SHP77 (cell line): ENCODE results near the gene VTI1A.

Experiments
- DNase-seq, 2 experiments: peaks; one replicate each; lab custom pipeline; 2025; lab: John Stamatoyannopoulos, UW

VTI1A gene

GRCh38 chr10:112639298-112639697 lies 192.3 kb downstream of the VTI1A start:
- no peak for DNase-seq

- DNase-seq: no peak
Measured at GRCh38 chr10:112640638-112641037, 193.6 kb downstream of the VTI1A start.

- no peak for DNase-seq
Measured at GRCh38 chr10:112643600-112644264, 196.7 kb downstream of the VTI1A start.

GRCh38 chr10:112644265-112644645 lies 197.2 kb downstream of the VTI1A start:
- no peak for DNase-seq

GRCh38 chr10:112649006-112649821 lies 202.2 kb downstream of the VTI1A start:
- no peak for DNase-seq

- no peak for DNase-seq
Measured at GRCh38 chr10:112649822-112650152, 202.8 kb downstream of the VTI1A start.

- no peak for DNase-seq
Measured at GRCh38 chr10:112650588-112651030, 203.6 kb downstream of the VTI1A start.

- peak in 1 of 2 experiments; percentile 4 for DNase-seq
Measured at GRCh38 chr10:112653215-112653614, 206.2 kb downstream of the VTI1A start.

GRCh38 chr10:112653851-112654250 lies 206.8 kb downstream of the VTI1A start:
- no peak for DNase-seq

GRCh38 chr10:112654794-112655193 lies 207.8 kb downstream of the VTI1A start:
- no peak for DNase-seq

- DNase-seq: no peak
Measured at GRCh38 chr10:112655722-112656121, 208.7 kb downstream of the VTI1A start.

GRCh38 chr10:112658465-112658864 lies 211.4 kb downstream of the VTI1A start:
- DNase-seq: no peak

- no peak for DNase-seq
Measured at GRCh38 chr10:112658900-112659638, 212.1 kb downstream of the VTI1A start.

- DNase-seq: no peak
Measured at GRCh38 chr10:112663234-112664125, 216.5 kb downstream of the VTI1A start.

- no peak for DNase-seq
Measured at GRCh38 chr10:112666094-112666493, 219.1 kb downstream of the VTI1A start.

- DNase-seq: no peak
Measured at GRCh38 chr10:112669989-112670388, 223.0 kb downstream of the VTI1A start.

GRCh38 chr10:112671743-112672142 lies 224.7 kb downstream of the VTI1A start:
- no peak for DNase-seq

- no peak for DNase-seq
Measured at GRCh38 chr10:112672706-112673105, 225.7 kb downstream of the VTI1A start.

GRCh38 chr10:112675560-112676083 lies 228.6 kb downstream of the VTI1A start:
- no peak for DNase-seq

- DNase-seq: no peak
Measured at GRCh38 chr10:112677689-112678088, 230.7 kb downstream of the VTI1A start.

GRCh38 chr10:112678581-112678980 lies 231.6 kb downstream of the VTI1A start:
- DNase-seq: no peak

- DNase-seq: no peak
Measured at GRCh38 chr10:112678987-112679386, 232.0 kb downstream of the VTI1A start.
